ENCODE measurements around the gene TRPM2. TPM values are rescaled to one million over a fixed set of nuclear protein-coding genes. Genes with fewer than 3 reads are reported as not detected.

Gene TRPM2
- total and polyA plus RNA-seq, 2 of the 8 experiments (the other 6 are each of a cell fraction or from before 2014, with no cell fraction given) = 0.27 to 0.28 TPM

GRCh38 chr21:44421901-44422840, 68.8 kb downstream of the TRPM2 start:
- POLR2A ChIA-PET (ENCODE audit: partially characterized antibody) = interaction anchor here (0.7 to 1.2 kb wide), 2 partner anchors 45 to 67 kb away, joined by 3 read pairs; no protein-coding TSS in a partner anchor
- Histone ChIP-seq H3K4me2 (ENCODE audit: insufficient read depth in 1 of 2, low read depth in 2 of 2, low read length in 2 of 2) (no peak overlapping the region), H2BK5ac (ENCODE audit: low read depth, low read length) (no peak overlapping the region), H3K27ac (ENCODE audit: low read depth, low read length) (no peak overlapping the region), H2BK120ac (replicated peaks; ENCODE audit: low read depth, low read length) (no peak overlapping the region), H2BK20ac (ENCODE audit: low read length) (no peak overlapping the region), H4K8ac (ENCODE audit: extremely low read depth, insufficient read depth, low read length) (no peak overlapping the region), H2AFZ (ENCODE audit: low read length) (no peak overlapping the region), H3K18ac (ENCODE audit: extremely low read depth, low read length) (no peak overlapping the region), H3K9me3 (ENCODE audit: insufficient read depth in 2 of 2, low read depth in 1 of 2, low read length in 1 of 2) (peaks cover 17 to 25% of the 10 kb centered on the region in 2 experiments), H3K27me3 (replicated peaks in 1 of 4; ENCODE audit: control insufficient read depth in 3 of 4, extremely low read depth in 1 of 4, insufficient read depth in 3 of 4, low read length in 3 of 4) (no peaks in the 10 kb centered on the region), H3K23me2 (ENCODE audit: low read depth, low read length) (peaks cover 10% of the 10 kb centered on the region; the same call in 1 of the 2 replicates), H3K4me3 (ENCODE audit: extremely low read depth in 1 of 4, insufficient read depth in 2 of 4, low read depth in 3 of 4, low read length in 4 of 4) (no peak overlapping the region), H3K14ac (ENCODE audit: insufficient read length) (no peak overlapping the region), H3K4ac (replicated peaks; ENCODE audit: insufficient read length, low read depth, low read length) (no peak overlapping the region), H3K79me2 (ENCODE audit: control insufficient read depth in 1 of 2, insufficient read depth in 2 of 2, low read length in 2 of 2) (no peaks in the 10 kb centered on the region), H4K20me1 (replicated peaks in 1 of 2; ENCODE audit: control insufficient read depth in 1 of 2, insufficient read depth in 2 of 2, low read length in 2 of 2) (peaks cover 0 to 6% of the 10 kb centered on the region in 2 experiments), H2BK12ac (ENCODE audit: low read depth, low read length) (no peak overlapping the region), H2BK15ac (ENCODE audit: low read length) (no peak overlapping the region), H3K56ac (replicated peaks; ENCODE audit: insufficient read length, low read depth, low read length) (no peak overlapping the region), H3K23ac (ENCODE audit: insufficient read length) (no peak overlapping the region), H2AK5ac (ENCODE audit: low read depth, low read length) (no peak overlapping the region), H3K79me1 (ENCODE audit: low read depth, low read length) (no peaks in the 10 kb centered on the region), H4K5ac (ENCODE audit: insufficient read length, low read depth, low read length) (no peak overlapping the region), H3K9ac (replicated peaks in 1 of 4; ENCODE audit: extremely low read depth in 1 of 4, low read depth in 3 of 4, low read length in 3 of 4) (no peak overlapping the region), H3K36me3 (ENCODE audit: control insufficient read depth in 2 of 4, insufficient read depth in 4 of 4, low read length in 3 of 4) (no peaks in the 10 kb centered on the region), H4K91ac (replicated peaks; ENCODE audit: insufficient read length, low read length) (no peak overlapping the region), H3K4me1 (replicated peaks in 1 of 4; ENCODE audit: control insufficient read depth in 3 of 4, insufficient read depth in 4 of 4, low read length in 3 of 4) (no peaks in the 10 kb centered on the region; a peak in 2 of 7 replicates)
- DNase-seq (ENCODE audit: low read depth in 1 of 2, low spot score in 2 of 2) = no peak
- FAIRE-seq = no peak
- TF ChIP-seq SP1 (IDR thresholded peaks at IDR 0.05; ENCODE audit: low read depth, low read length) (no peak), TAF1 (IDR thresholded peaks at IDR 0.05; ENCODE audit: low read depth, low read length) (no peak), ATF3 (IDR thresholded peaks at IDR 0.05; ENCODE audit: insufficient read depth, low read depth, low read length) (no peak), BCL11A (IDR thresholded peaks at IDR 0.05; ENCODE audit: low read depth in 2 of 2, low read length in 2 of 2) (no peak), EZH2 (IDR thresholded peaks at IDR 0.05; ENCODE audit: low read depth, low read length, severe bottlenecking) (no peak), E2F6 (IDR thresholded peaks at IDR 0.05) (no peak), ZNF274 (IDR thresholded peaks at IDR 0.05; ENCODE audit: borderline replicate concordance, extremely low read depth, low read length) (no peak)
- WGBS, 2 experiments (ENCODE audit: extremely low coverage in 1 of 2, insufficient coverage in 1 of 2, insufficient read length in 1 of 2, insufficient replicate concordance in 2 of 2, low coverage in 1 of 2, low lambda C conversion rate in 2 of 2, missing lambda C conversion rate in 1 of 2) = 93% methylated on average over 25 of the region's 26 CpGs; no CpG with 5 or more reads in 1 of the 2 experiments
- CTCF ChIA-PET (ENCODE audit: partially characterized antibody) = interaction anchor here (1.0 to 1.4 kb wide), 3 partner anchors 47 to 67 kb away, joined by 3 to 4 read pairs (median 4); no protein-coding TSS in a partner anchor

All from H1 (cell line).